Measurements from ENCODE around the gene PAGE2.
"Not testable (repeated sequence)": the region's sequence is repeated elsewhere in the genome, so short reads cannot be mapped to it uniquely, and the experiment has no call there.

PAGE2 gene, protein sequence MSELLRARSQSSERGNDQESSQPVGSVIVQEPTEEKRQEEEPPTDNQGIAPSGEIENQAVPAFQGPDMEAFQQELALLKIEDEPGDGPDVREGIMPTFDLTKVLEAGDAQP

DNA sequence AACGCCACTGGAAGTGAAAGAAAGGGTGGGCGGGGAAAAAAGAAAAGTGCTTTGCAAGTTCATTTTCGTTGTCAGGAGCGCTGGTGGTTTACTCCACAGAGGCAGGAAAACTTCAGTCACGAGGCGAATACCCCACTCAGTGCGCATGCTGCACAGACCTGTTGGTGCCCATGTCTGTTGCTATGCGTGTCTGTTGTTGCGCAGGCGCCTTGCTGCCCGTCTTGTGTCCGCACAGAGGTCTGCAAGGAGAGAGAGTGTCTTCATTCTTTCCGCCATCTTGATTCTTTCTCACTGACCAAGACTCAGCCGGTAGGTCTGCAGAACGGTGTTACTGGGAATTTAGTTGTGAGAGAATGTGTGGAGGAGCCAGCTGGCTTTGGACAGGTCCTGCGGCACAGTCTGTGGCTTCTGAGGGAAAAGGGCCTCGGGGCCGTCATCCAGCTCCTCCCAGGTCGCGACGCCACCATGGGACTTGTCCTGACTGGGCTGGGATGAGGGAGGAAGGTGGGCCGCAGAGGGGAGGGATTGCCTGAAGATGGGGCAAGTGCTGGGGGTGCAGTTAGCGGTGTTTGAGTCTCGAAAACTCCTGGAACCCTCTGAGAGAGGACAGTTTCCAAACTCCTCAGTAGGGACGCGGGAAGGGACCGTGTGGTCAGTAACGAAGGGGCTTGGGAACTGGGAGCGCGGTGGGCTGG, at the start of gene PAGE2:
PAGE2 (plus strand) TSS at position 224 of the 695 bp plus-strand sequence. CDS start 1,003 bp downstream, outside the sequence.
- FAIRE-seq = no peak

DNA sequence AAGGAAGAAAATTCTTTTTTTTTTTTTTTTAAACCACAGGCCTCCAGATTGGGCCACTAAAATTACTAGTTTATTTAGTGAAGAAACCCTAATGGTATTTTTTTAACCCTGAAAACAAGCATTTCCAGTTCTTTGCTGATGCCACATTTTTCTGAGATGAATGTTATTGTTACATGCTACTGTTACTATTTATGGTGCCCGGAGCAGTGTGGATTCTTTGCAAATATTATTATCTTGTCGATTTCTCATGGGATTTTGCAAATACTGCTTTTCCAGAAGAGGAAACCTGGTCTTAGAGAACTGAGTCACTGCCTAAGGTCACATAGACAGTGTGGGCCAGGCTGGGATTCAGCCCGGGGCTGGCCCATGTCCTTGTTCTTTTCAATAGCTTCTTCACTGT, 49.3 kb upstream of the PAGE2 start:
- no peak for FAIRE-seq

DNA sequence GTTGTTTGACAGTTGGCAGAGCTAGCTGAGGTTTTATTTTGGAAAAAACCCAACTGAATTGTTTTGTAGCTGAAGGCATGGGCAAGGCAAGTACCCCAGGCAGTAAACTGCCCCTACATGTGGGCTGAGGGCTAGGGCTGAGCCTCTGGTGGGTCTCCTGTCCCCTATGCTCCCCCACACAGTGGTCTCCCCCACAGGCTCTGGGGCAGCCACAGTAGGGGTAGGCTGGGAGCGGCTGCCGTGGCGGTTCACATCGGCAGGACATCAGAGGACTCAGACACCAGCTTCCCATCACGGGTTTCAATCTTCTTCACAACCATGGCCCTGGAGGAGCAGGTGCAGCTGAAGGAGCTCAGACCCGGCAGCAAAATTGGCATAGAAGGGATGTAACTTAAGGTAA, 47.3 kb upstream of the PAGE2 start:
- FAIRE-seq = no peak

DNA sequence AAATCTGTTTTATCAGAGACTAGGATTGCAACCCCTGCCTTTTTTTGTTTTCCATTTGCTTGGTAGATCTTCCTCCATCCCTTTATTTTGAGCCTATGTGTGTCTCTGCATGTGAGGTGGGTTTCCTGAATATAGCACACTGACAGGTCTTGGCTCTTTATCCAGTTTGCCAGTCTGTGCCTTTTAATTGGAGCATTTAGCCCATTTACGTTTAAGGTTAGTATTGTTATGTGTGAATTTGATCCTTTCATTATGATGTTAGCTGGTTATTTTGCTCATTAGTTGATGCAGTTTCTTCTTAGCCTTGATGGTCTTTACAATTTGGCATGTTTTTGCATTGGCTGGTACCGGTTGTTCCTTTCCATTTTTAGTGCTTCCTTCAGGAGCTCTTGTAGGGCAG, 38.2 kb upstream of the PAGE2 start:
- not testable (repeated sequence) for FAIRE-seq

DNA sequence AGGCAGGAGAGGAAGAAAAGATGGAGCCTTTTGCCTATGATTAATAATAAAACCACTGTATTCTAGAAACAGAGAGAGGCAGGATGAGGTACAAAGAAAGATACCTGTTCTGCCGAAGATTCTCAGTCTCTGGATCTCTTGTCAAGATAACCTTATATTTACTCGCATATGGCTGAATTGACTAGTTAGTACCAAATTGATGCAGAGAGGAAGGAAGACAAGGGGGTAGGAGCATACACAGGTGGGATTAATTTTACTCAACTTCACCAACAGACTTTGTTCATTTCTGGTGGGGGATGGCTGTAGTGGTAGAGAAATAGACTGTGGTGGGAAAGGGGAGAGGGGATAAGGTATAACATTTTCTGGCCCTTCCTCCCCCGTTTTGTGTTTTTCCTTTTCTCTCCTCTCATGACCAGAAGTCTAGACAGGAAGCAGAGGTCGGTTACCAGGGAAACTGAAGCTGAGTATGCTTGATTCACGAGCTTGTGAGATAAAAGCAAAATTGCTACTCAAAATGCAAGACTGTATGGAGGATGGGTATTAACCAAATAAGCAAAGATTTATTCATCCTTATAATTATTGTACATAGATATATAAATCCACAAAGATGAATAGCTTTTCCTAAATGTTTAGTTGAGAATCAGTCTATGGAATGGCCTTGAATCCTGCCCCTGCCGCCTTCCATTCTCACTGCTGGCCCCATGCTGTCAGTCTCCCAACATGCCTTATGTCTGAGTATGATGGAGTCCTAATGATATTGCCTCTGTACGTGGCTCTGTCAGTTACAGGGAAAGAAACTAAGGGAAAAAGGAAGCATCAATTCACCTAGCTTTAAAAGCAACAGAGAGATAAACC, 31.8 kb upstream of the PAGE2 start:
- FAIRE-seq = no peak

DNA sequence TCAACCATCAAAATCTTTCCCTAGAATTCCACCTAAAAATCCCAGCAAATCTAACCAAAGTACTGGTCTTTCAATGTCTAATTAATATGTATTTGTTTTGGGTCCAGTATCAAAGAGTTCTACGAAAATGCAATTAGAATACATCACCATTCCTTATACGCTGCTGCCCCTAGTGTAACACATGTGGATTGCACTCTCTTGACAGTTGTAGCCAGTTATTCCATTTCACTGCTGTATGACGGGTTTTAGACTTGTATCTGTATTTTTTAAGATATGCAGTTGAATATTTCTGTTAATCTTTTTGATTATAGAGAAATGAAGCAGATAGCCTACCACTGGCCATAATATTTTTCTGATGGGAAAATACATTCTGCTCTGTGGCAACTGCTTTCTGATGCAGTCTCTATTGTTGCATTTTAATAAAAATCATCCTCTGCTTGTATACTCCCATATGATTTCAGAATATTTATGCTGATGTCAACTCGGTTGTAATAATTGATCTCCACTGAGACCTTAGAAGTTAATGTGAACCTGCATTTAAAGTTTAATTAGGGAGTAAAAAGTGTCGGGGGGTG, 31.1 kb upstream of the PAGE2 start:
- FAIRE-seq = peak; percentile 89

DNA sequence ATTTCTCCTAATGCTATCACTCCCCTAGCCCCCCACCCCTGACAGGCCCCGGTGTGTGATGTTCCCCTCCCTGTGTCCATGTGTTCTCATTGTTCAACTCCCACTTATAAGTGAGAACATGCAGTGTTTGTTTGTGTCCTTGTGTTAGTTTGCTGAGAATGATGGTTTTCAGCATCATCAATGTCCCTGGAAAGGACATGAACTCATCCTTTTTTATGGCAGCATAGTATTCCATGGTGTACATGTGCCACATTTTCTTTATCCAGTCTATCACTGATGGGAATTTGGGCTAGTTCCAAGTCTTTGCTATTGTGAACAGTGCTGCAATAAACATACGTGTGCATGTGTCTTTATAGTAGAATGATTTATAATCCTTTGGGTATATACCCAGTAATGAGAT, 21.6 kb upstream of the PAGE2 start:
- not testable (repeated sequence) for FAIRE-seq

DNA sequence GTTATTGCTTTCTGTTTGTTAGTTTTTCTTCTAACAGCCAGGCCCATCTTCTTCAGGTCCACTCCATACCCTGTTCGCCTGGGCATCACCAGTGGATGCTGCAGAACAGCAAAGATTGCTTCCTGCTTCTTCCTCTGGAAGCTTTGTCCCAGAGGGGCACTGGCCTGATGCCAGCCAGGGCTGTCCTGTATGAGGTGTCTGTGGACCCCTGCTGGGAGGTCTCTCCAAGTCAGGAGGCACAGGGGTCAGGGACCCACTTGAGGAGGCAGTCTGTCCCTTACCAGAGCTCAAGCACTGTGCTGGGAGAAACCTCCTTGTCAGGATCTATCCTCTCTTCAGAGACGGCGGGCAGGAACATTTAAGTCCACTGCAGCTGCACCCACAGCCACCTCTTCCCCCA, 16.5 kb upstream of the PAGE2 start:
- FAIRE-seq = no peak

DNA sequence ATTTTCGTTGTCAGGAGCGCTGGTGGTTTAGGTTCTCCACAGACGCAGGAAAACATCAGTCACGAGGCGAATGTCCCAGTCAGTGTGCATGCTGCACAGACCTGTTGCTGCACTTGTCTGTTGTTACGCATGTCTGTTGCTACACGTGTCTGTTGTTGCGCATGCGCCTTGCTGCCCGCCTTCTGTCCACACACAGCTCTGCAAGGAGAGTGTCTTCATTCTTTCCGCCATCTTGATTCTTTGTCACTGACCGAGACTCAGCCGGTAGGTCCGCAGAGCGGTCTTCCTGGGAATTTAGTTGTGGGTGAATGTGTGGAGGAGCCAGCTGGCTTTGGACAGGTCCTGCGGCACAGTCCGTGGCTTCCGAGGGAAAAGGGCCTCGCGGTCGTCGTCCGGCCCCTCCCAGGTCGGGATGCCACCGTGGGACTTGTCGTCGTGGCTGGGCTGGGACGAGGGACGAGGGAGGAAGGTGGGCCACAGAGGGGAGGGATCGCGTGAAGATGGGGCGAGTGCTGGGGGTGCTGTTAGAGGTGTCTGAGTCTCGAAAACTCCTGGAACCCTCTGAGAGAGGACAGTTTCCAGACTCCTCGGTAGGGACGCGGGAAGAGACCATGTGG, 13.9 kb upstream of the PAGE2 start, which contains the start of gene PAGE2B:
PAGE2B (plus strand) TSS at position 180 of the 617 bp plus-strand sequence. CDS start 1,012 bp downstream, outside the sequence.
- FAIRE-seq = no peak

DNA sequence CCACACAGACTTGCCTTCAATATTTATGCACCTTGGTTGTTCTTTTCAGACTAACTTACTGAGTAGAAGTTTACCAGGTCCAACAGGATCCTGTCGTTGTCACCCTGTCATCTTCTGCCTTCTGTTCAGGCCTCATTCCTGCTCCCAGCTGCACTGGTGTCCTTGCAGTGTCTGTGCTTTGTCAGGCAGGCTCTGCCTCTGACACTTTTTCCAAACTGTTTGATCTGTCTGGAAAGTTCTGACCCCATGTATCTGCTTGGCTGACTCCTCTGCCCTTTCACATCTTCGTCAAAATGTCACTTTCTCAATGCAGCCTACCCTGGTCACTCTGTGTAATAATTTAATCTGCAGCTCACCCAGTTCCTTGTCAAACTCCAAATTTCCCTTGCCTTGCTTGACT, 9.9 kb downstream of the PAGE2 start:
- no peak for FAIRE-seq

DNA sequence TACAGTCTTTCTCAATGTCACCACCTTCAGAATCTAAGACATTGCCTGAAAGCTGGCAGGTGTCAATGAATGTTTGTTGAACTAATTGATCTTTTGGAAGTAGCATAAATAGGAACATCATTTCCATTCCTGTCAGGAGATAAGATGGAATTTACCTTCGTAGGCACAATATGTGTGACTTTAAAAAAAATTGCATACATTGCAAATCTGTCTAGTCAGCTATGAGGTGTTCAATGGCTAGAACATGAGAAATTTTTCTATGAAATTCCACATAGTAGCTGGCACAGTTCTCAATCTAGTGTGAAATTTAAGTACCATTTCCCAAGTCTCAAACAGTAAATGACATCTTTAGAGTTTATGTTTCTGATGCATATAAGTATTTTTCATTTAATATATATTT, 10.3 kb downstream of the PAGE2 start:
- FAIRE-seq = no peak

DNA sequence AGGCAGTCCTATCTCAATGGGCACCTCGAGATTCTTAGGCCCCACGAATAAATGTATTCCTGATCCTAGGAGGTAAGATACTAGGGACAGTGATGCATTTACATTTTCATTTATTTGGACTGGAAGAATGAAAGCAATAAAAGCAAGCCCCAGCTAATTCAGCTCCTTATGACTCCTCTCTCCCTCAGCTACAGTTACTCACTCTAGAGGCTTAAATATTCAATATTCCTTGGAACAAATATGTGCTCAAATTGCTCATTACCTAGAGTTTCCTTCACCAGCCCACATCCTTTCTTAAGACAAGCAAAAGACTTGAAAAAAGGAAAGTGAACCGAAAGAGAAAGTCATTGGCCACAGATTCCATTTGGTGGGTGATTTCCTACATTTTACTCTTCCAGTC, 13.9 kb downstream of the PAGE2 start:
- FAIRE-seq = no peak

DNA sequence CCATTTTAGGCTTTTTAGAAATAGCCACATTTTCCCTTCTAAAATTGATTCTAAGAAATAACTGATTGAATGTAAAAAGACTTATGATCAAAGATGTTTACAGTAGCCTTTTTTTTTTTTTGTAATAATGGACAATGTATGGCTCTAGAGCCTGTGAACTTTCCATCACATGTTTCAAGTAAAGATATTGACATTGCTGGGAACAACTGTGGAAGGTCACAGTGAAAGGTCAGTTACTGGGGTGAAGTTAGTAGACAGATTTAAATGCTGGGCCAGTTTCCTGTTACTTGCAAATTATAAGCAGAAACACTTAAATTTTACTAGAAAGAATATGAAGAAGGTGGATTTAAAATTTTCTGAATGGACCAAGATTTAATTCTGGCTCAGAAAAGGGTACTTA, 18.4 kb downstream of the PAGE2 start:
- no peak for FAIRE-seq

DNA sequence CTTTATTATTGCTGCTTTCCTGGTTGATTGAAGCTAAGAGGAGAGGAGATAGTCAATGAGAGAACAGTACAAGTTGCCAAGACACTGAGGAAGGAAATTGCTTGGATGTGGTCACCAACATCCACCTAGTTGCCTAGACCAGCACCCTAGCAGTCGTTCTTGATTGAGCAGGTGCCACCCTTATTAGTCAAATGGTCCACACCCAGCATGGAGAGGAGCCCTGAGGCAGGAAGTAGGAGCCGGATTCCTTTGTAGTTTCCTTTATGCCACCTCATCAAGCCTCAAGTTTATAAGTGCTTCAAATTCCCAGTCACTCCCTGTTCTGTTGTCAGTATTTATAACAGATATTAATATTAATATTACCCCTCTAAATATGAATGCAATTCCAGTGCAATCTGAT, 19.1 kb downstream of the PAGE2 start:
- FAIRE-seq = no peak

DNA sequence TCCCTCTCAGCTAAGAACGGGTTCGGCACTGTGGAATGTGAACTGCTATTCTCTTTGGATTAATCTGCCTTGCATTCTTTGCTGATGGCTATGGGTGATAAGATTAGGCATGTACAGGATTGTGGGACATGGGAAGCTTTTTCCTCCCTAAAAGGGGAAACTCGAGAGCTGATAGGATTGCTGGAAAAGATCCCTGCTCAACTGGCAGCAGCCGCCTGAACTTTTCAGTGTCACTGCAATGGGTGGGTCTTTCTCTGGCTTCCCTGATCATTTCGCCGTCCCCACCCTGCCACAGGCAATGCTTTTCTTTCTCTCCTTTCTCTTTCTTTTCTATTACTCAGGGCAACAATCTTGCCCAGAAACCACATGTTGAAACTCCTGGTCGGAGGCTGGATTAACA, 20.5 kb downstream of the PAGE2 start:
- no peak for FAIRE-seq

DNA sequence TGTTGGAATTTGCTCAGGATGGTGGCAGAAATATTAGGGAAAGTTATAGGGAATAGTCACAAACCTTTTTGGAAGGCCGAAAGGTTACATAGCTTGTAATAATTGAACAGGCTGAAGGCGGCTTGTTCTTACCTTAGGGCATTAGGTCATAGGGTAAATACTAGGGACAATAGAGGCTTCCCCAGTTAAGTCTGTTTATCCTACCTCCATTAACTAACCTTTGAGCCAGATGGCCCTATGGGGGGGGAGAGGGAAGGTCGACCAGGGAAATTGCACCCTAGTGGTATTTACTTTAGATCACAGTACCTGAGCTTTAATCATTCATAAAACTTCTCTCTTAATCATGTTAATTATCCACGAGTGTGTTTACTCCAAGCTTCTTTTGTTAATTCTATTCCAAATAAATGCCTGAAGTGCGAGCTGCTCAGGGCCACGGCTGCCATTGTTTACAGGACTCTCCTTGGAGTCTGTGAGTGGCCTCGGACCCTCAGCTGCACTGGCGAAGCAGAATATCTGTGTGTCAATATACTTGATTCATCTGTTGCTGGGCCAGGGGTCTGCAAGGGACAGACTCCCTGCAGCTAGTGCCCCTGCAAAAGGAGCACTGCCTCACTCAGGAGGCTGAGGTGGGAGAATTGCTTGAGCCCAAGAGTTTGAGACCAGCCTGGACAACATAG, 22.9 kb downstream of the PAGE2 start:
- FAIRE-seq = no peak

DNA sequence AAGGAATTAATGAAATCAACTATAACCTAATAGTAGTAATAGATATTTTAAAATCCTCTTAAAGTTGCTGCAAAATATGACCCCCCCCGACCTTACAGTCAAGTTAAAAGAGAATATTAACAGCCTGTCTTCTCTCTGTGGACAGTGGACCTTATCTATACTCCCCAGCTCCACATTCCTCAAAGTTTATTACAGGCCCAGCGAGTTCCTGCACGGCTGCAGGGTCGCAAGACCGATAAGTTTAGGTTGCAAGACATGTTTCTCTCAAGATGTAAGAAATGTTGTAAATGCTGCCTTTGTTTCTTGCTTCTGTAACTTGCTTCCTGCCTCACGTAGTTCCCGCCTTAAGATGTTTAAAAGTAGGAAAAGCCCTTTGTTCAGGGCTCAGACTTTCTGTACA, 27.8 kb downstream of the PAGE2 start:
- FAIRE-seq = not testable (repeated sequence)

DNA sequence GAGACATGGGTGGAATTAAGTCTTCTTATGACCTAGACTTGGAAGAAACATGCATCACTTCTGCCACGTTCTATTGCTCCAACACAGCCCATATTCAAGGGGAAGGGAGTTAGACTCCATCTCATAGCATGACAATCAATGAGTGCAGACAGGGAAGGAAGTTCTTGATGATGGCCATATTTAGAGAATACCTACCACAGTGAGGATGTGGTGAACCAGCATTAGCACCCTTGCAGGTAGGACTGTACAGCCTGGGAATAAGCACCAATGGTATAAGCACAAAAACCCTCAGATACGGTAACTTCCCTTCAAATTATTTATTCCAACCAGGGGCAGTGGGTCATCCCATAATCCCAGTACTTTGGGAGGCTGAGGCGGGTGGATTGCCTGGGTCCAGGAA, 29.8 kb downstream of the PAGE2 start:
- no peak for FAIRE-seq

DNA sequence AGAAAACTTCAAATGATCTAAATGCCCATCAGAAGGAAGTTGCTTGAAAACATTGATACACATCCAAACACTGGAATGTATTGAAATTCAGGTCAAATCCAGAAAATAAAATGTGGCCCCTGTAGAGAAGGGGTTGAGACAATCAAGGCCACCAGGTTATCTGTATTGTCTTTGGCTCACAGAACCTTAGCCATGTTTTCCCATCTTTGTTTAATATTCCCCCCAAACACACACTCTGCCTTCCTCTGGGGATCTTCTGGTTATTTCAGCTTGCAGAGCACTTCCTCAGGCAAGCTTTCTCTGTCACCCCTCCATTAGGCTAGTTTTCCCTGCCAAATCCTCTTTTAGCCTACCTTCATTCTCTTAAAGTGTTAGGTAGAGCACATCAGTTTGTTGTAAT, 30.5 kb downstream of the PAGE2 start:
- no peak for FAIRE-seq

DNA sequence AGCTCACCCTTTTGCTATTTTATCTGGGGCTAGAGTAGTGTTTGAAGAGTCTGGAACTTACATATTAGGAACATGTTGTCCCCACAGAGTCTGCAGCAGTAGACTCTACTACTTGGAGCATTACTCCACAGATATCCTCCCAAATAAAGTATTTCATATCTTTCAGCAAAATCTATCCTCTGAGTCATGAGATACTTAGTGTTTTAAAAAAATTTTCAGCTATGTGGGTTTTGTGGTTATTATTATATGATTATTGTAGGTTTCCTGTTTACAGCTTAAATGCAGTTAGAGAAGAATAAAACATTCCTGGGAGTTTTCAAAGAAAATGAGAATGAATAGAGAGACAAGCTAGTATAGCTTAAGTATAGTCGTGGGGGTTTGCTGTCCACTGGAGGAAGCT, 30.9 kb downstream of the PAGE2 start:
- no peak for FAIRE-seq

DNA sequence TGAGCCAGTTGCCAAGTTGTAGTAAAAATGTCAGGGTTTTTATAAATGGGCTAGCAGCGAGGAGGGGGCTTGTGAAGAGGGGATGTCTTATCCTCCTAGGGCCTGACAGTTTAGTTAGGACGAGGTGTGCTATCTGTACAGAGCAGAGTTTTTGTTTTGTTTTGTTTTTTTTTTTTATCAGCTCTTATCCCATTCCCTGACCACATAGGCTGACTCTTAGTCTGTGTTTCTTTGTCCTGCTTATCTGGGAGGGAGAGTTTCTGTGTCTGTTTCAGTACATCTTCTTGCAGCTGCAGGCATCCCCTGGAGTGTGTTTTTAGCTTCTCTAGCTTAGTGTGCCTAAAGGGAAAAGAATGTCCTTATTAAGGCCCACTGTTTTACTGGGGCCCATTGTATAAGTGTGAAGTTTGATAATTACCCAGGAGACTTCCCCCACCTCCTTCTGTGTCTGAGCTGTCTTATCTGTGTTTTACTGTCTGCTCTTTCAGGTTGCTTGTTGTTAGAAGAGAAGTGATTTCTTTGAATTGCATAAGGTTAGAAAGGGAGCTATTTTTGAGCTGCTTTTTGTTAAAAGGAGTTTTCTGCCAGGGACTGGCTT, 32.0 kb downstream of the PAGE2 start:
- no peak for FAIRE-seq

DNA sequence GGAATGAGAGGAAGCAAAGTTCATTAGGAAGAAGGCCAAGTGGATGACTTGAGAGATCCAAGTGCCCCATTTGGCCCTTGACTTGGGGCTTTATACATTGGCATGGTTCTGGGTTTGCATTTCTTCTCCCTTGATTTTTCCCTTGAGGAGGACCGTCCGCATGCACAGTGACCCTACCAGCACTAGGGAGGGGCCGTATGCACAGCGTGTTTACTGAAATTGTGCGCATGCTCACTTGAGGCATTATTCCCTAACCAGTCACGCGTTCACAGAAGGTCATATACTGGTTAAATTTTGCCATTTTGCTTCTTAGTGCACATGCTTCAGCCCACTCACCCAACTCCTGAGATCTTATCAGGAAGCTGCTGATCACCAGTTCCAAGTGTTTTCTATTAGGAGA, 35.1 kb downstream of the PAGE2 start:
- FAIRE-seq = no peak

All from endometrium (tissue), 2 donors.